CD4-positive, alpha-beta T cell (primary cell): ENCODE measurements around the gene SEMA3D. TPM values are rescaled to one million over a fixed set of nuclear protein-coding genes. Genes with fewer than 3 reads are reported as not detected.

Experiments
- ATAC-seq: fragments of 200-7000 bp; cut with Tn5 transposase; one replicate; pipeline ENCODE4 v1.10.0; 2022; ENCODE audit warnings: mild to moderate bottlenecking; ENCODE audit not compliant: poor library complexity
- CTCF ChIA-PET: fragments of 350-600 bp; sonication (Branson Sonifier 250); formaldehyde crosslinking; loops from one replicate; lab custom pipeline; 2021; ENCODE audit warnings: antibody characterized with exemption, inconsistent platforms; lab: Charles Lee
- POLR2A ChIA-PET: fragments of 350-600 bp; sonication (Branson Sonifier 250); formaldehyde crosslinking; loops from one replicate; lab custom pipeline; 2021; ENCODE audit warnings: antibody characterized with exemption, inconsistent platforms; lab: Charles Lee
- DNase-seq, 14 experiments: peaks; one replicate each; pipeline ENCODE4 v3.0.0-alpha.2; 2013 to 2020; ENCODE audit warnings: mixed read lengths in 2 of 14
- H3K27ac ChIP-seq, 2 donors: one replicate each; pipeline versions ENCODE4 v1.5.1 to v1.7.0; 2013; ENCODE audit warnings: low read length in 2 of 2, low read depth in 1 of 2, mild to moderate bottlenecking in 1 of 2
- H3K27me3 ChIP-seq, 2 experiments: 1 replicate in 1 of 2; 2 replicates in 1 of 2; pipeline versions ENCODE4 v1.6.1 to v1.7.0; 2013; ENCODE audit warnings: low read length in 2 of 2, control low read depth in 1 of 2, mild to moderate bottlenecking in 1 of 2, moderate library complexity in 1 of 2; ENCODE audit not compliant: insufficient read depth in 2 of 2, control insufficient read depth in 1 of 2
- H3K36me3 ChIP-seq: one replicate; pipeline ENCODE4 v1.6.1; 2013; ENCODE audit warnings: low read length, control low read depth; ENCODE audit not compliant: insufficient read depth
- H3K4me1 ChIP-seq: one replicate; pipeline ENCODE4 v1.6.1; 2013; ENCODE audit warnings: low read length, control low read depth; ENCODE audit not compliant: insufficient read depth
- H3K4me3 ChIP-seq: one replicate; pipeline ENCODE4 v1.5.1; 2013; ENCODE audit warnings: mild to moderate bottlenecking, low read length, moderate library complexity
- H3K9me3 ChIP-seq, 2 experiments: 1 replicate in 1 of 2; 2 replicates in 1 of 2; pipeline versions ENCODE4 v1.6.1 to v1.7.0; 2013; ENCODE audit warnings: low read length in 2 of 2, mild to moderate bottlenecking in 2 of 2, control low read depth in 1 of 2, moderate library complexity in 1 of 2; ENCODE audit not compliant: control insufficient read depth in 1 of 2, insufficient read depth in 1 of 2
- H3K27ac Mint-ChIP-seq: one replicate; pipeline ENCODE4 v1.8.0; 2020; ENCODE audit warnings: mixed read lengths
- H3K27me3 Mint-ChIP-seq: one replicate; pipeline ENCODE4 v1.8.0; 2021; ENCODE audit warnings: mixed read lengths
- H3K36me3 Mint-ChIP-seq: one replicate; pipeline ENCODE4 v1.8.0; 2021; ENCODE audit warnings: low read depth, mixed read lengths
- H3K4me1 Mint-ChIP-seq: one replicate; pipeline ENCODE4 v1.8.0; 2021; ENCODE audit warnings: low read depth, mixed read lengths
- H3K4me3 Mint-ChIP-seq: one replicate; pipeline ENCODE4 v1.8.0; 2020; ENCODE audit warnings: mild to moderate bottlenecking, mixed read lengths
- H3K9me3 Mint-ChIP-seq: one replicate; pipeline ENCODE4 v1.8.0; 2020; ENCODE audit warnings: mixed read lengths
- CTCF ChIP-seq: fragments of 200-600 bp; IDR thresholded peaks from one replicate; pipeline ENCODE4 v1.8.0; 2022; ENCODE audit warnings: antibody characterized with exemption, mild to moderate bottlenecking
- intact Hi-C, 2 experiments: fragments of 100-400 bp; cut with DNase I in 1 of 2; cut with micrococcal nuclease in 1 of 2; formaldehyde crosslinking; loops; one replicate each; pipeline versions ENCODE4 v1.15.1 to v1.9.0; 2023 to 2025; cut with DNase I, micrococcal nuclease
- total RNA-seq, 174 experiments: library from RNA in 2 of 174; stranded (reverse) in 2 of 174; gene quantifications; one replicate each; pipeline ENCODE4 v1.2.3 and lab custom pipeline; 2021 to 2026

The SEMA3D gene
- total RNA-seq, 2 experiments from 2014 or later = not detected

GRCh38 chr7:85204496-85204895 is 17.6 kb upstream of the SEMA3D start:
- Mint-ChIP-seq H3K4me3 (no peak overlapping the region), H3K27me3 (no peaks in the 10 kb centered on the region), H3K9me3 (peaks cover 3% of the 10 kb centered on the region), H3K4me1 (no peaks in the 10 kb centered on the region), H3K36me3 (no peaks in the 10 kb centered on the region), H3K27ac (no peak overlapping the region)
- no peak for ATAC-seq
- ChIA-PET POLR2A (no interaction called here), CTCF (interaction anchor here (1.0 kb wide), 1 partner anchor 29 kb away, joined by 3 read pairs; no protein-coding TSS in a partner anchor)
- no peaks in the 10 kb centered on the region for H3K4me1 ChIP-seq
- peaks cover 0 to 3% of the 10 kb centered on the region in 2 experiments for H3K9me3 ChIP-seq
- H3K27ac ChIP-seq = no peak overlapping the region
- no peak overlapping the region for H3K4me3 ChIP-seq
- DNase-seq = no peak
- TF ChIP-seq CTCF = no peak
- H3K36me3 ChIP-seq = no peaks in the 10 kb centered on the region
- intact Hi-C loops = no loop called here
- H3K27me3 ChIP-seq = no peaks in the 10 kb centered on the region

GRCh38 chr7:85204061-85204460 is 17.2 kb upstream of the SEMA3D start:
- no peak overlapping the region for H3K4me3 Mint-ChIP-seq
- ATAC-seq = no peak
- no peak overlapping the region for H3K27ac Mint-ChIP-seq
- H3K36me3 ChIP-seq = no peaks in the 10 kb centered on the region
- TF ChIP-seq CTCF = no peak
- no peaks in the 10 kb centered on the region for H3K36me3 Mint-ChIP-seq
- no peaks in the 10 kb centered on the region for H3K4me1 ChIP-seq
- POLR2A ChIA-PET = interaction anchor here (0.6 kb wide), 1 partner anchor 1009 kb away, joined by 3 read pairs; the partner anchor contains the start of gene SEMA3A
- CTCF ChIA-PET = interaction anchor here (1.0 kb wide), 1 partner anchor 30 kb away, joined by 3 read pairs; no protein-coding TSS in a partner anchor
- H3K4me1 Mint-ChIP-seq = no peaks in the 10 kb centered on the region
- no peaks in the 10 kb centered on the region for H3K27me3 Mint-ChIP-seq
- intact Hi-C loops = no loop called here
- H3K27ac ChIP-seq = no peak overlapping the region
- H3K4me3 ChIP-seq = no peak overlapping the region
- DNase-seq = no peak
- no peaks in the 10 kb centered on the region for H3K27me3 ChIP-seq
- H3K9me3 ChIP-seq = peaks cover 0 to 3% of the 10 kb centered on the region in 2 experiments
- peaks cover 3% of the 10 kb centered on the region for H3K9me3 Mint-ChIP-seq

- no peak for DNase-seq
- no peak overlapping the region for H3K27ac Mint-ChIP-seq
- intact Hi-C loops = no loop called here
- ATAC-seq = no peak
- no peaks in the 10 kb centered on the region for H3K4me1 Mint-ChIP-seq
- peaks cover 3% of the 10 kb centered on the region for H3K9me3 Mint-ChIP-seq
- H3K4me3 Mint-ChIP-seq = no peak overlapping the region
- CTCF ChIA-PET = interaction anchor here (1.4 kb wide), 1 partner anchor 9 kb away, joined by 3 read pairs; no protein-coding TSS in a partner anchor
- no peaks in the 10 kb centered on the region for H3K36me3 Mint-ChIP-seq
- H3K27ac ChIP-seq = no peak overlapping the region
- H3K27me3 ChIP-seq = no peaks in the 10 kb centered on the region
- H3K9me3 ChIP-seq = peaks cover 0 to 3% of the 10 kb centered on the region in 2 experiments
- no peak overlapping the region for H3K4me3 ChIP-seq
- POLR2A ChIA-PET = no interaction called here
- H3K36me3 ChIP-seq = no peaks in the 10 kb centered on the region
- H3K4me1 ChIP-seq = no peaks in the 10 kb centered on the region
- H3K27me3 Mint-ChIP-seq = no peaks in the 10 kb centered on the region
- TF ChIP-seq CTCF = no peak
Measured at GRCh38 chr7:85201209-85201608, 14.4 kb upstream of the SEMA3D start.
